ENCODE results near the gene WDTC1.
"Not testable (repeated sequence)": the region's sequence is repeated elsewhere in the genome, so short reads cannot be mapped to it uniquely, and the experiment has no call there.

WDTC1 gene

DNA sequence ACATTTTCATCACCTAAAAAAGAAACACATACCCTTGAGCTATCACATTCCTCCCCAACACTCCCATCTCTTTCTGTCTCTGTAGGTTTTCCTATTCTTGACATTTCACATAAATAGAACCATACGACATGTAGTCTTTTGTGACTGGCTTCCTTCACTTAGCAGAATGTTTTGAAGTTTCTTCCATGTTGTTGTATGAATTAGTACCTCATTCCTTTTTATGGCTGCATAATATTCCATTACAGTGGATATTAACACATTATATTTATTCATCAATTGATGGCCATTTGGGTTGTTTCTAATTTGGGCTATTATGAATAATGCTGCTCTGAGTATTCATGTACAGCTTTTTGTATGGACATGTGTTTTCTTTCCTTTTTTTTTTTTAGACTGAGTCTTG lies 11.8 kb downstream of the WDTC1 start:
- no peak for DNase-seq (ENCODE audit: low read depth in 2 of 3, low spot score in 2 of 3)

DNA sequence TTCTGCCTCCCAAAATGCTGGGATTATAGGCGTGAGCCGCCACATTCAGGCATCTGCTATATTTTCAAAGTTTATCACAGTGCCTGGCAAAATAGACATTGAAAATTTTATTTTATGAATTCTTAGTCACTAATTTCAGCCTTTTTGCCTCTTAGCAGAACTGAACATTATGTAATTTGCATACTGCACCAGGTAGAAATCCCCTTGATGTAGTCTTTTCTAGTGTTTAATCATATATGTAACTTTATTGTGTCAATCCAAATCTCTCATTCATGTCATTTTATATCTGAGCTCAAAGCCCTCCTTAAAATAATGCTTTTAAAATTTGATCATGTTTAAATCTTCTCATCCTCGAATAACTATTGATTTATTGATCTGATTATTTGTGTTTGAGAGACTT lies 19.2 kb downstream of the WDTC1 start:
- DNase-seq (ENCODE audit: low read depth in 2 of 3, low spot score in 2 of 3), result no peak

DNA sequence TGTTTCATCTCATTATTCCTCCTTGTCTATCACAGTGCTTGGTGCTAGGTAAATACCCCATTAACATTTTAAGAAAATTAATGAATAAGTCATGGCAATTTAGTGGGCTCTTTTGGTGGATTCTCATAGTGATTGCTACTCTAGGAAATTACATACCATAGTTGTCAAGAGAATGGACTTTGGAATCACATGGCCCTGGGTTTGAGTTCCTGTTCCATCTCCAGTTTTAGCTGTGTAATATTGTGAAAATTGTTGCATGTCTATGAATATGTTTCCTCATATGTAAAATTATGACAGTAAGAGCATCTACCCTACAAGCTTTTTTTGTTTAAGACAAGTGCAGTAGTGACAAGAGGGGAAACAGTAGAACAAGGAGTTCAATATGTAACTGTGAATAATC lies 20.7 kb downstream of the WDTC1 start:
- no peak for DNase-seq (ENCODE audit: low read depth in 2 of 3, low spot score in 2 of 3)

DNA sequence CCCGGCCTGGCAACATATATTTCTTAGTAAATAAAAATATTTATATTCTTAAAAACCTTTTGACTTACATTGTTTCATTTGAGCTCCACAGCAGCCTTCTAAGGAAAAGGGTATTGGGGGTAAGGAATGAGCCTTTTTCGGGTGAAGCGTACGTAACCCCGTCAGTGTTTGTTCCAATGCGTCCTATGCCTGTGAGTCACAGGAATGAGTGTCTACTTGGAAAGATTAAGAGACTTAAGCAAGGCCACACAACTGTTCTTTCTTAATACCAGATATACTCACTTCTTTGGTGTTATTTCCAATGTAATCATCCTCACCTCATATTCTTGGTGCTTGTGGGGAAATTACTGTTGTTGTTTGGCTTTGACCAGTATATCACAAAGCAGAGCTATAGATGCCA lies 22.7 kb downstream of the WDTC1 start:
- DNase-seq (ENCODE audit: low read depth in 2 of 3, low spot score in 2 of 3), result no peak

DNA sequence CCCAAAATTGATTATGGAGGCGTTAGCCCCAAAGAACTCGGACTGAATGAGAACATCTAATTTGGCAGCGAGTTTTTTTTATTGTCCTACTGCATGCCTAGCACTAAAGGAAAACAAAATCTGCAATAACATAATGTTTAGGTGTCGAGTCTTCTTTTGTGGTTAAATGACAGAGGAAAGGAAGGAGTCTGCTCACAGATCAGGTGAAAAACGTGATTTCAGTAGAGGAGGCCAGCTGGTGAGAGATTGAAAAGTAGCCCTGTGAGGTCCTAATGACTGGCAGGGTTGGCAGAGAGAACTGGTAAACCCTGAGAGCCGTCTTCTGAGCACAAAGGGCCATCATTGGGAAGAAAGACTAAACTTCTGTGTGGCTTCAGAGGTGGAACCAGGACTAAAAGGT lies 24.2 kb downstream of the WDTC1 start:
- DNase-seq (ENCODE audit: low read depth in 2 of 3, low spot score in 2 of 3), result no peak

DNA sequence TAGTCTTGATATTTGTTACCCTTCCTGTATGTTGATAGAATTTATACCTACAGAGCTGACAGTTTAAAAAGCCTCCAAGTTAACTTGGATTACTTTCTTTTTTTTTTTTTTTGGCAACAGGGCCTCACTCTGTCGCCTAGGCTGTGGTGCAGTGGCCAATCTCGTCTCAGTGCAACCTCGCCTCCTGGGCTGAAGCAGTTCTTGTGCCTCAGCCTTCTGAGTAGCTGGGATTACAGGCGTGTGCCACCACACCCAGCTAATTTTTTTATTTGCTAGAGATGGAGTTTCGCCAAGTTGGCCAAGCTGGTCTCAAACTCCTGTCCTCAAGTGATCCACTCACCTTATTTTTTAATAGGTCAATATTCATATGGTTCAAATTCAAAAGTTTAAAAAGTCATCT lies 32.7 kb downstream of the WDTC1 start:
- DNase-seq (ENCODE audit: low read depth in 2 of 3, low spot score in 2 of 3), result no peak

DNA sequence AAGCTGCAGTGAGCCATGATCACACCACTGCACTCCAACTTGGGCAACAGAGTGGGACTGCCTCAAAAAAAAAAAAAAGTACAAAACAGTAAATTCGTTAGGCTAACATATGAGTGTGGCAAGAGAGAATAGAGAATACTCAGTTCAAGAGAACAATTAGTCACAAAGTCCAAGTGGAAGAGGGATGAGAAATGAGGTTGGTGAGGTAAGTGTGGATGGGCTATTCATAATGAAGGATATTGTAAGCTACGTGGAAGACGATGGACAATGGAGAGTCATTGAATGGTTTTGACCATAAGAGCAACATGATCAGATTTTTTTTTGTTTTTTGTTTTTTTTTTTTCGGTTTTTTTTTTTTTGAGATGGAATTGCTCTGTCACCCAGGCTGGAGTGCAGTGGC lies 34.8 kb downstream of the WDTC1 start:
- DNase-seq (ENCODE audit: low read depth in 2 of 3, low spot score in 2 of 3), result no peak

DNA sequence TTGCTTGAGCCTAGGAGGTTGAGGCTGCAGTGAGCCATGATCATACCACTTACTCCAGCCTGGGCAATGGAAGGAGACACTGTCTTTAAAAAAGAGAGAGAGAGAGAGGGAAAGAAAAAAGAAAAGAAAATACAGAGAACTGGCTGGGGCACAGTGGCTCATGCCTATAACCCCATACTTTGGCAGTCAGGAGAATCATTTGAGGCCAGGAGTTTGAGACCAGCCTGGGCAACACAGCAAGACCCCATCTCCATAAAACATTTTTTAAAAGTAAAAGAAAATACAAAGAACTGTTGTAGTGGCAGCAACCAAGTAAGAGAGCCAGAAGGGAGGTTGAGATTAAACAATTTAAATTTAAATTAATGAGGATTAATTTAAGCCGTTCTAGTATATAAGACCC lies 39.8 kb downstream of the WDTC1 start:
- no peak for DNase-seq (ENCODE audit: low read depth in 2 of 3, low spot score in 2 of 3)

DNA sequence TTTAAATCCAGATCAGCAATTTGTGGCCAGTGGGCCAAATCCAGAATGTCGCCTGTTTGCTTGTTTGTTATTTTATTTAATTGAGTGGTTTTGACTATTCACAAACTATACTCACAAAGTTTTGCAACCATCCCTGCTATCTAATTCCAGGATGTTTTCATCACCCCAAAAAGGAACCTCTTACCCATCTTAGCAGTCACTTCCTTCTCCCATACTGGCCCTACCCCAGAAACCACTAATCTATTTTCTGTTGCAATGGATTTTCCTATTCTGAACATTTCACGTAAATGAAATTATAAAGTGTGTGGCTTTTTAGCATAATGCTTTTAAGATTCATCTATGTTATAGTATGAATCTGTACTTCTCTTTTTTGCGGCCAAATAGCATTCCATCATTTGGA lies 41.3 kb downstream of the WDTC1 start:
- no peak for DNase-seq (ENCODE audit: low read depth in 2 of 3, low spot score in 2 of 3)

DNA sequence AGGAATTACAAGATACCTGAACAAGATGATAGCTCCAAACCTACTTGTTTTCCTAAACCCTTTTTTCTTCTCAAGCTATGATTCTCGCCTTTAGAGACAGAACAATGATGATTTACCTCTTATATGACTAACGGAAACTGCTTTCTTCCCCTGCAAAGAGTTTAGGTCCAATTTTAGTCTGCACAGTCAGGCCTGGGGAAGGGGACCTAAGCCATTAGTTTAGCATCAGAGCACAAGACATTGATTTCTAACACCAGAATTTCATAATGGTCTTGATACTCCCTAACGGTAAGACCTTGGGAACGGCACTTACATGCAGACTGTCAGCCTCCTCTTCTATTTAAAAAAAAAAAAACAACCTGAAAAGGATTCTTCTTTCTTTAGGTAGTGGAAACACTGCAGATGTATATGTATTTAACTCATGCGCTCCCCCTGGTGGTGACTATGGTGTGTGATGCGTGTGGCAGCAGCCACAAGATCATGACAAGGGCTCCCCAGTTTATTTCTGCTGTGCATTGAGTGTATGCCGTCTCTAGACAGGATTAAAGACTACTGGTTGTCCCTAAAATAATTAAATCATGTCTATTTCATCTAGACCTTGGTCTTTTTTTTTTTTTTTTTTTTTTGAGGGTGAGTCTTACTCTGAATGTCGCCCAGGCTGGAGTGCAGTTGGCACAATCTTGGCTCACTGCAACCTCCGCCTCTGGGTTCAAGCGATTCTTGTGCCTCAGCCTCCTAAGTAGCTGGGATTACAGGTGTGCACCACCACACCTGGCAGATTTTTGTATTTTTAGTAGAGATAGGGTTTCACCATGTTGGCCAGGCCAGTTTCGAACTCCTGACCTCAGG lies 50.2 kb downstream of the WDTC1 start:
- DNase-seq (ENCODE audit: low read depth in 2 of 3, low spot score in 2 of 3), result peak; percentile 46 to 87 (median 80)

DNA sequence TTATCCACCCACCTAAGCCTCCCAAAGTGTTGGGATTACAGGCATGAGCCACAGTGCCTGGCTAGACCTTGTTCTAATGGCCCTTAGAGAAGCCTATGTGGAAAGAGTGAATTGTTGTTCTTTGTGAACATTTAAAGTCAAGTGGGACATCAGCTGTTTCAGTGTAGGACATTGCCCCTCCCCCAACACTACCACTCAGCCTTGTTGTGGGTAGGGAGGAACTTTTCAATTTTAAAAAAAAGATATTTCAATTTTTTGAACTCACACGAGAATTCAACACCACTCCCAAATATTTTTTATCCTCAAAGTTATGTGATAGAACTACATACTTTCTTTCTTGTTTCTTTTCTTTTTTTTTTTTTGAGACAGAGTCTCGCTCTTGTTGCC lies 50.8 kb downstream of the WDTC1 start:
- no peak for DNase-seq (ENCODE audit: low read depth in 2 of 3, low spot score in 2 of 3)

DNA sequence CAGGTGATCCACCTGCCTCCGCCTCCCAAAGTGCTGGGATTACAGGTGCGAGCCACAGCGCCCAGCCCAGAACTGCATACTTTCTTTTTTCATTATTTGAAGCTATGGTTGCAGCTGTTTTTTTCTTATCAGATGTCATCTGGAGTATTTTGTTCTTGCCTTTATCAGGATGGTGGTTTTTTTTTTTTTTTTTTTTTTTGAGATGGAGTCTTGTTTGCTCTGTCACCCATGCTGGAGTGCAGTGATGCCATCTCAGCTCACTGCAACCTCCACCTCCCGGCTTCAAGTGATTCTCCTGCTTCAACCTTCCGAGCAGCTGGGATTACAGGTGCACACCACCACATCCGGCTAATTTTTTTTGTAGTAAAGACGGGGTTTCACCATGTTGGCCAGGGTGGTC lies 51.4 kb downstream of the WDTC1 start:
- DNase-seq (ENCODE audit: low read depth in 2 of 3, low spot score in 2 of 3), result not testable (repeated sequence)

DNA sequence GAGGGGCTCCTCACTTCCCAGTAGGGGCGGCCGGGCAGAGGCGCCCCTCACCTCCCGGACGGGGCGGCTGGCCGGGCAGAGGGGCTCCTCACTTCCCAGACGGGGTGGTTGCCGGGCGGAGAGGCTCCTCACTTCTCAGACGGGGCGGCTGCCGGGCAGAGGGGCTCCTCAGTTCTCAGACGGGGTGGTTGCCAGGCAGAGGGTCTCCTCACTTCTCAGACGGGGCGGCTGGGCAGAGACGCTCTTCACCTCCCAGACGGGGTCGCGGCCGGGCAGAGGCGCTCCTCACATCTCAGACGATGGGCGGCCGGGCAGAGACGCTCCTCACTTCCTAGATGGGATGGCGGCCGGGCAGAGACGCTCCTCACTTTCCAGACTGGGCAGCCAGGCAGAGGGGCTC lies 54.7 kb downstream of the WDTC1 start:
- not testable (repeated sequence) for DNase-seq (ENCODE audit: low read depth in 2 of 3, low spot score in 2 of 3)

DNA sequence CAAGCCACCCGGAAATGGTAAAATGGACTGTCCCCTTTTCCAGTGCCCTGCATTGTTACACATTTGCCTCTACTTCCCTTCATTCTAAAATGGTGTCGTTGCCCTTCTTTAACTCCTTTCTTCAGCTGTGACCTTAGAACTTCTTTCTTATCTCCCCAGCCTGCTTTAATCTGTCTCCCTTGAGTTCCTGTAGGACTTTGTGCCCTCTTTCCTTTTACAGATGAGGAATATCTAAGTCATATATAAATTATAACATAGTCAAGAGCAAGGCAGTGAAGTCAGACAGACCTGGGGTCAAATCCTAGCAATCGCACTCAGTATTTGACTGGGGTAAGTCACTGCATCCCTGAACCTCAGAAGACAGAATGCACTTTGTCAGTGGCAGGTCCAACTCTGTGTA lies 56.1 kb downstream of the WDTC1 start:
- DNase-seq (ENCODE audit: low read depth in 2 of 3, low spot score in 2 of 3), result no peak

DNA sequence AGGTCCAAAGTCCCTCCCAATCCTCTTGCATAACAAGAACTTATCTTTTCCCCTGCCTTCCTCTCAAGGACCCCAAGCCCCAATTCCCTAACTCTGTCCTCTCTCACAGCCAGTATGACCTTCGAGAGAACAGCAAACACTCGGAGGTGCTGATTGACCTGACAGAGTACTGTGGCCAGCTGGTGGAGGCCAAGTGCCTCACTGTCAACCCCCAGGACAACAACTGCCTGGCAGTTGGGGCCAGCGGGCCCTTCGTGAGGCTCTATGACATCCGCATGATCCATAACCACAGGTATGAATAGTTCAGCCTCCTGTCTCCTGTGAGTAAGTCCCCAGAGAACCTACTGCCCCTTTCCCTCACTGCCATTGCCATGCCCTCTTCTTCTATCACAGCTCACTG lies 57.7 kb downstream of the WDTC1 start:
- no peak for DNase-seq (ENCODE audit: low read depth in 2 of 3, low spot score in 2 of 3)

DNA sequence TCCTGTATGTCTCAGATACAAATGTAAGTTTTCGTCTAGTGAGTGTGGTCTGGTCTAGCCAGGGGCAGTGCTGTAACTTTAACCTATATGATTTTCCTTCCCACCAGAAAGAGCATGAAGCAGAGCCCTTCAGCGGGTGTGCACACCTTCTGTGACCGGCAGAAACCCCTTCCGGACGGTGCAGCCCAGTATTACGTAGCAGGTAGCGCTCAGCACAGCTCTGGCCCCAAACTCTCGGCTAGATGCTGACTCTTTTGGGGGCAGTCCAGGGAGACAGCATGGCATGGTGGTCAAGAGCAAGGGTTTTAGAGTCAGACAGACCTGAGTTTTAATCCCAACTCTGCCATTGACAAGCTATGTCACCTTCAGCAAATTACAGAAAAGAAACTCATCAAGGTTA lies 59.5 kb downstream of the WDTC1 start:
- DNase-seq (ENCODE audit: low read depth in 2 of 3, low spot score in 2 of 3), result no peak

DNA sequence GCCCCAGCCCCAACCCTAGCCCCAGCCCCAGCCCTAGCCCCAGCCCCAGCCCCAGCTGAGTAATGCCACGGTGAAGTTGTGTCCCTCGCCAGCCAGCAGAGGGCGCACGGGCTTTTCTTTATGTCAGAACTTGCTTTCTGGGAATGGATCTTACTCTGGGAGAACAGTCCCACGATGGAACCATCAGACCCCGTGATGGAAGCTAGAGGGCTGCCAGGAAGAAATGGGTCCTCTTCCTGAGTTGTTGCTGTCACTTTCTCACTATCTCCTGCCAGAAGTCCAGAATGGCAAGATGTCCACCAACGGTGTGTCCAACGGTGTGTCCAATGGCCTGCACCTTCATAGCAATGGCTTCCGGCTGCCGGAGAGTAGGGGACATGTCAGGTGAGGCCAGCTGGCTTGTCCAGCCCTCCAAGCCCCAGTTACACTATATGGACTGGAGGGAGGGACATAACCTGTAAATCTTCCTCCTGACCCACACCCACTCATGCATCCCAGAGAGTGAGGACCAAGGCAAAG lies 62.4 kb downstream of the WDTC1 start:
- DNase-seq (ENCODE audit: low read depth in 2 of 3, low spot score in 2 of 3), result peak in 2 of 3 experiments; percentile 61 to 62

DNA sequence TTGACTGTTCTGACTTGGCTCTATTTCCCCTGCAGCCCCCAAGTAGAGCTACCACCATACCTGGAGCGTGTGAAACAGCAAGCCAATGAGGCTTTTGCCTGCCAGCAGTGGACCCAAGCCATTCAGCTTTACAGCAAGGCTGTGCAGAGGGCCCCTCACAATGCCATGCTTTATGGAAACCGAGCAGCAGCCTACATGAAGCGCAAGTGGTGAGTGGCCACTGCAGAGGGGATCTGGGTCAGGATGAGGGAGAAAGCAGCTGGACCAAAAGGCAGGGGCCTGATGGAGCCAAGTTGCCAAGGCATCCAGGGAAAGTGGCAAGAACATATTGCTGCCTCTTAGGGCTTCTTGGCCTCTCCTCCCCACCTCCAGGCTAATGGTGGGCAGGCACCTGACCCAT lies 63.5 kb downstream of the WDTC1 start:
- no peak for DNase-seq (ENCODE audit: low read depth in 2 of 3, low spot score in 2 of 3)

DNA sequence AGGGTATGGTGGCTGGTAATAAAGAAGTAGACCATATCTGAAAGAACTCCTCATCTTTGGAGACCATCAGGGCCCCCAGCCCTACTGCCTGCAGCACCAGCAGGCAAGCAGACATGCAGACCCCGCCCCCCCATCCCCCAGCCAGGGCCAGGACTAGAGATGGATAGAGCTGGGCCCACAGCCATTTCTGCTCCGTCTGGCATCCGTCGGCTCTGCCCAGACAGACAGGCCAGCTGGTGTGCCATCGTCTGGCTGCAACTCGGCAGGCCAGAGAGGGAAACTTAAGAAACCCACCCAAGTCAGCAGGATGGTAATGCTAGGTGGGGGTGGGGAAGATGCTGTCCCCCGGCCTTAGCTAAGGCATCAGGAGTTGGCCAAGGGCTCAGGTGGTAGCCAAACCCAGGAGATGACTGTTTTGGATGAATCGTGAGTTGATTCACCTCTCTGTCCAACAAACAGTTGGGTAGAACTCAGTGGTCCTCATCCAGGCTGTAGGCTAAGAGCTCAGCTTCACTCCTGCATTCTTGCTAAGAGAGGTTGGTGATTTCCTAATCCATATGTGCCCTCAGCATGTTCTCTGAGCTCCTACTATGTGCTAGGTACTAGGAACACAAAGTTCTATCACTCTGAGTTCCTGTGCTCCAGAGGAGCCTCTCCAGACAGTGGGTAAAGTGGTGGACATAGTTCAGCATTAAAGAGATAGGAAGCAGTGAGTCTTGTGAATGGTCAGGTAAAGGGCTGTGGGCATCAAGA lies 64.4 kb downstream of the WDTC1 start:
- no peak for DNase-seq (ENCODE audit: low read depth in 2 of 3, low spot score in 2 of 3)

DNA sequence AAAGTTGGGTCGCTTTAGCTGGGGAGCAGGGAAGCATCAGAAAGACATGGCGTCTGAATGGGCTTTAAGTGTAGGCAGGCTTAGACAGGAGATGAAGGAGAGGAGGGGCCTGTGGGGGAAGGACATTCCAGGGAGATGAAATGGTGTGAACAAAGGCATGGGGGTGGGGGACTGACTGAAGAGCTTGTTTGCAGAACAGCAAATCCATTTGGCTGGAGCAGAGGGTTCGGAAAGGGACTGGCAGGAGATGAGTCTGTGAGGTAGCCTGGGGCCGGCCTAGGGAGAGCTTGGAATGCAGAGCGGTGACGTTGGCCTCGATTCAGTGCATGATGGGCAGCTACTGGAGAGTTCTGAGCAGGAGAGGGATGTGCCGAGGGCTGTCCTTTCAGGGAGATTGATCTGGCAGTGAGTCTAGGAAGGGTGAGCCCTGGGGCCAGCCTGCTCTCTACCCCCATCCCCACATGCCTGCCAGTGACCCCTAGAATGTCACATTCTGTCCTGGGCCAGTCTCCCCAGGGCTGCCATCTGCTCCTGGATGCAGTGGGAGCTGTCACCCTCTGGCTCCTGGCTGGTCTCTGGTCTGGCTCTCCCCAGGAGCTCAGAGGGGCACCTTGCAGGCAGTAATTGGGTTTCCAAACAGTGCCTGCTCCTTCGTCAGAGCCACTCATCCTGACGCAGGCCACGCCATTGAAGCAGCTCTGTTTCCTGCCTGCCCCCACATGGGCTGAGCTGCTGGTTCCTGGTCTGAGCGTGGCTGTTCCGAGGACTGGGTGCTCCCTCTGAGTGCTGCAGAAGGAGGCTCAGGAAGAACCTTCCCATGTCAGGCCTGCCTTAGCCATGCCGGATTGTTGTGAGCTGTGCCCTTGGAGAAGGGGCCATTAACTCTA lies 65.2 kb downstream of the WDTC1 start:
- DNase-seq (ENCODE audit: low read depth in 2 of 3, low spot score in 2 of 3), result no peak

DNA sequence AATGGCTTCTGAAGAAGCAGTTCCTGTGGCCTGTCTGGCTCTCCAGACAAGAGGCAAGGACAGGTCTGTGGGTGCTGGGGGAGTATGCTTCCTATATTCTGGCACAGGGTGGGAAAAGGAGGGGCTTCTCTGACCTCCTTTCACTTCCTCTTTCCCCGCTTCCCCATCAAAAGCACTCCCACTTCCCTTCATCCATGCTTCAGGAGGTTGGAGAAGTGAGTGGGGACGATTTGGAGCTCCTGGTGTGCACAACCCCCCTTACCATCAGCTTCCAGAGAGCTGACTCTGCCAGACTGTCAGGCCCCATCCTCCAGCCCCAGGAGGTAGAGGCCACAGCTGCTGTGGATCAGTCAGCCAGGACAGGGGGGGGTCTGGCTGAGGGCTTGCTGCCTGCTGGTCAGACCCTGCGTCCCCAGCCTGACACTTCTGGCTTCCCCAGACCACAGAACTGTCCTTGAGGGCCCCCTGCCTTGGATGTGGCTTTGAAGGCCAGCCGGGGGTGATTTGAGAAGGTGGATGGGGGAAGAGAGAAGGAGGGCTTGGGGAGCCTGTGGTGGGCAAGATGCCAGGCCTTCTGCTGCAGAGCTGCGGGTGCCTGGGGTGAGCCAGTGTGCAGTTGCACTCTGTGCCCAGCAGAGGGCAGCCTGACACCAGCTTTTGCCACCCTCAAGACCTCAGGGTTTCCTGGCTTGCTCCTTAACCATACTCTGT lies 66.1 kb downstream of the WDTC1 start:
- DNase-seq (ENCODE audit: low read depth in 2 of 3, low spot score in 2 of 3), result peak; percentile 33 to 61 (median 60)

Data from activated CD8-positive, alpha-beta memory T cell treated with anti-CD3 and anti-CD28 coated beads for 48 hours (primary cell).